GM11168 (cell line): ENCODE measurements around the gene VGF.

Experiments
- in situ Hi-C: fragments of 300-500 bp; cut with MboI; formaldehyde crosslinking; loops from one replicate; pipeline ENCODE4 v1.12.0; 2022; ENCODE audit warnings: low sequenced_read_pairs; ENCODE audit not compliant: unreplicated experiment

Gene VGF

DNA sequence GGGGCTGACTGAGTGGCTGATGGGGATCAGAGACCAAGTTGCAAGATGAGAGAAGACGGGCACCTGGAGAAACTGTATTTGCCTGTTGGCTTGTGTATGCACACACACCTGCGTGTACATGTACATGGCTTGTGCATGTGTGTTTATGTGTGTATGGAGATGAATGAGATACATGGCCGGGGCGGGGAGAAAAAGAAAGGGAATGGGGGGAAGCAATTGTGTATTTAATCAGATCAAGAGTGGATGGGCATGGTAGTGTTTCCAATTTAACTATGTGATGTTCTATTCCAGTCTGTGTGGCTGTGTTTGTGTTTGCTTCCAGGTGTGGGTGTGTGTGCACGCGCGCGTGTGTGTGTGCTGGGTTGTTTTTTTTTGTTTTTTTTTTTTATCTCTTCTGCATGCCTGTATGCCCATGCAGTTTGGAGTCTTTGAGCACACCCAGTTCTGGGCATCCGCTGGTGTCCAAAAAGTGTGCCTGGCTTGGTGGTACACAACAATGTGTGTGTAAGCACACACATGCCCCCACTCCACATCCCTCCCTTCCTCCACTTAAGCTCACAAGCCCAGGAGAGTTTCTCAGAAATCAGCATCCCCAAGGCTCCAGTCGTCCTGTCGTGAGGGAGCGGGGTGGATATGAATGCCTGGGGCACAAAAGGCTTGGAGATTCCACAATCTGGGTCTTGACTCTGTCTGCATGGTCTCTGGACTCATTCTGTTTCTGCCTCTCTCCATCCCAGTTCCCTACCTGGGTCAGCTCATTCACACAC, 2.5 kb upstream of the VGF start:
- in situ Hi-C loops, result no loop called here

DNA sequence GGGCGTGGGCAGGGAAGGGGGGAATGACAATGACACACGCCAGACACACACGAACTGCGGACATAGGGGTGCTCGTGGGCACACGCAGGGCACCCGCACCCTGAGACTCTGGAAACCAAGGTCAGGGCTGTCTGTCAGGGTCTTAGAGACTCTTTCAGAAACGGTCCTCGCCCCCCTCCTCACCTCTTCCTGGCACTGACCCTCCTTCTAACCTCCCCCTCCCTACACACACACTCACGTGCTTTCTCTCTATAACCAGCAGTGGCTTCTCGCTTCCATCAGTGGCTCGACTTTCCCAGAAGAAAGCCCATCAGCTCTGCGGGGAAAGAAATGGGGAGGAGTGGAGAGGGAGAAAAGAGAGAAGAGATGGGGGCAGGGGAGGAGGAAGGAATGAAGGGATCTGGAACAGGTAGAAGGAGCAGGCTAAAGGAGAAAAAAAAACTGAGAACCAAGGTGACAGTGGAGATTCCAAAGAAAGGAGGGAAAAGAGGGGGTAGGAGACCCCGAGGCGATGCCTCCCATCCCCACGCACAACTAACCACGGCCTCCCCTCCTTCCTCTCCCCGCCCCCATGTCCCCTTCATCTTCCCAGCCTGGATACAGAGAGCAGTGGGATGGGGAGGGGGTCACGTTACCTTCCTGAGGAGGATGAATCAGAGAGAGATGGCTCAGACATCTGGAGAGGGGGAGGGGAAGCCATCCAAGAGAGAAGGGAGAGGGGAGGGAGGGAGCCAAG, 1.7 kb upstream of the VGF start:
- in situ Hi-C loops, result no loop called here

DNA sequence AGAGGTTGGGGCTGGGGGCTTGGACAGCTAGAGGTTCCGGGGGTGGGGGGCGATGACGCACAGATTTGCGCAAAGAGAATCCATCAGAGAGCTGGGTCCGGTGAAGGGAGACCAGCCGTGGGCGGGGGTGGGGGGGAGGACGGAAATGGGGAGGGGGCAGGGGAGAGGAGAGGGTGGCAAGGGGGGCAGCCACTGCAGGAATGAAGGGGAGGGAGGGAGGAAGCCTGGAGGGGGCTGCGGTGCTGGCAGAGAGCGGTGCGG, 1.2 kb upstream of the VGF start:
- in situ Hi-C loops, result no loop called here

DNA sequence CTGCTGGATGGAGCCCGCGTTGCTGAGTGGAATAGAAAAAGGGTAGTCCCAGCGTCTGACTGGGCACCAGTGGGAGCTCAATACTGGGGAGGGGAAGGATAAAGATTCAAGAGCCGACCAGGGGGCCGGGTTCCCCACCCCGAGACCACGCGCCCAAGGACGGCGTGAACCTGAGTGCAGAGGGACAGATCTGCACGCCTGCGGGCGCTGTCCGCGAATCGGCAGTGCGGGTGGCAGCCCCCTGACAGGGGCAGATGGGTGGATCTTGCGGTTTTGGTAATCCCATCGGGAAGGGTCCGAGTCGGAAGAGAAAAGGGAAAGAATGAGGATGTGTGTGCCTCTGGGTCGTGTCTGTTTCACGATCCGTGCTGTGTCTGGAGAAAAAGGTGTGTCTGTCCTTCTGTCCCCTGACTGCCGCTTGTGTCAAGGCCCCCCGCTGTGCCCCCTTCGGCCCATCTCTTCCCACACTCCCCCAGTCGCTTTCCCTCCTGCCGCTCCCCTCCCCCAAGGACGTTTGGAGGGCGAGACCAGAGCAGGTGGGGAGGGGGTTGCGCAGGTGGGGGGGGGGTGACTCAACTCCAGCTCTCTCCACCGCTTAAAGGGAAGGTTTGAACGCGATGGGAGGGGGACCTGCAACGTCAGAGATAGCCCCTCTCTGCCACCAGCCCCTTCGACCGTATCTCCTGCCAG, 734 bp upstream of the VGF start:
- in situ Hi-C loops, result no loop called here

DNA sequence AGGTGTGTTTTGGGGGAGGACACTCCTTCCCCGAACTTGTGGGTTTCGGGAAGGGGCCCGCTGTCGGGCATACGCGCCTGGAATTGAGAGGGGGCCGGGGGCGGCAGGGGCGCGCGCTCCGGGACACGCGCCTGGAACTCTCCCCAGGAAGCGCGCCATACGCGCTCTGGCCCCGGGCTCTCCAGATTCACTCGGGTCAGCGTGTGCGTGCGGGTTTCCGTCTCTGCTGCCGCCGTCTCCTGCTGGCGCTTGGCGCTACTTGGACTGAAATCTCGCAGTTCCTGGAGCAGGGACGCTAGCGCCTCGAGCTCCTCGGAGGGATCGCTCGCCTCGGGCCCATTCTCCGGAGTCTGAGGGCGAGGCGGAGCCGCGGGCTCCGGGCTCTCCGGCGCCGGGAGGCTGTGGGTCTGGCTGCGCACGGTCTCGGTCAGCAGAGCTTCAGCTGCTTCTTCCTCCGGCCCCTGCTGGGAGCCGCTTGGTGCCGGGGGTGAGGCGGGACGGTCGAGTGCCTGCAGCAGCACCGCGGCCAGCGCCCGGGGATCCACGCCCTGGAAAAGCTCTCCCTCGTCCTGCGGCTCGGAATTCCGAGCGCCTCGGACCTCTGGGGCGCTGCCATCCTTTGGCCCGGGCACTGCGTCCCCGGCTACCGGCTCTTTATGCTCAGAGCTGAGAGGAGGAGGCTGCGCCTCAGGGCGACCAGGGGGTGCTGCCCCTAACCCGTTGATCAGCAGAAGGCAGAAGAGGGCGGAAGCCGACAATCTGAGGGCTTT, 1.1 kb downstream of the VGF start:
- in situ Hi-C loops, result no loop called here

DNA sequence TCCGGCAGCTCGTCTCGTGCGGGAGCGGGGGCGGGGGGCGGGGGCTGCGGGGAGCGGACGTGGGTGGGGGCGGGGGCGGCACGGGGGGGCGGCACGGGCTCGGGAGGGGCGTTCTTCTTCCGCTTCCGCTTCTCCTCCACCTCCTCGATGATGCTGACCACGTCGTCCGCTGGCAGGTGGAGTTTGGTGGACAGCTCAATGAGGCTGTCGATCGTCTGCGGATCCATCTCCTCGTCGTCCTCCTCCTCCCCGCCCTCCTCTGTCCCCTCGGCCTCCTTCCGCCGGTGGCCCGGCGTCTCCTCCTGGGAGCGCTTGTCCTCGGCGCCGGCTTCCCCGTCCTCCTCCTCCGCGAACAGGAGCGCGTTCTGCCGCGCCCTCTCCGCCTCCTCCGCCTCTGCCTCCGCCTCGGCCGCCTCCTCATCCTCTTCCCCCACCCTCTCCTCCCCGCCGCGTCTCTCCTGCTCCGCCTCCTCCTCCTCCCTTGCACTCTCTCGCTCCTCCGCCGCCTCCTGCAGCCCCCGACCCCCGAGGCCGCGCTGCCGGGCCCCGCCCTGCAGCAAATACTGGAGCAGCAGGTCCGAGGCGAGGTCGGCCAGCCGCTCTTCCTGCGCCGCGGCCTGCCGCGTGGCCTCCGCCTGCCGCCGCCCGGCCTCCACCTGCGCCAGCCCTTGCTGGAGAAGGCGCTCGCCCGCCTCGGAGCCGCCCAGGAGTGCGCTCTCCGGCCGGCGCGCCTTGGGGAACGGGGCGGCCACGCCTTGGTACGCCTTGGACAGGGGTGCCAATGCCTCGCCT, 1.9 kb downstream of the VGF start:
- in situ Hi-C loops, result no loop called here

DNA sequence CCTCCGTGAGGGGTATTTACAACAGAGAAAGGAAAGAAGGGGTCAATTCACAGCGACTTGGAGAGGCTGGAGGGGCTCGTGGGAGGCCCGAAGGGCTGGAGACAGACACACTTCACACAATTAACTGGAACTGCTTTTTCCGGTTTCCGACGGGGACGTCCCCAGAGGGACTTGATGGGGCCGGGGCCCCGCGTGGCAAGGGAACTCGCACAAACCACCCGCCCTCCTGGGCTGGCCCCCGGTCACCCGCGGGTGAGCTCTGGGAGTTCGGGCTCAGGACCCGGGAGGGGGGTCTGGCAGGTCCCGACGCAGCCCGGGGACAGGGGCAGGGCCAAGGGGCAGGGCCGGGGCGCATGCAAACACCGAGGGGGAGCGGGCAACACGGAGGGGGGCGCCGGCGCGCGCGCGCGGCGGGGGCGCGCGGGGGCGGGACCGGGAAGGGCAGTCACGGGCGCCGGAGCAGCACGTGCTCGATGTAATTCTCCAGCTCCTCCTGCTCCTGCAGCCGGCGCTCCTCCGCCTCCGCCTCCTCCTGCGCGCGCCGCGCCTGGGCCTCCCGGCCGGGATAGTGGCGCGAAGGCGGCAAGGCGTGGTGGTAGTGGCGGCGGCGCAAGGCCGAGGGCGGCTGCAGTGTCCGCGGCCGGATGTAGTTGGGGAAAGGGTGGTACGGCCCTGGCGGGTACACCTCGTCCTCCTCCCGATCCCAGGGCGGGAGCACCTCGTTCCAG, 2.7 kb downstream of the VGF start:
- in situ Hi-C loops, result no loop called here

DNA sequence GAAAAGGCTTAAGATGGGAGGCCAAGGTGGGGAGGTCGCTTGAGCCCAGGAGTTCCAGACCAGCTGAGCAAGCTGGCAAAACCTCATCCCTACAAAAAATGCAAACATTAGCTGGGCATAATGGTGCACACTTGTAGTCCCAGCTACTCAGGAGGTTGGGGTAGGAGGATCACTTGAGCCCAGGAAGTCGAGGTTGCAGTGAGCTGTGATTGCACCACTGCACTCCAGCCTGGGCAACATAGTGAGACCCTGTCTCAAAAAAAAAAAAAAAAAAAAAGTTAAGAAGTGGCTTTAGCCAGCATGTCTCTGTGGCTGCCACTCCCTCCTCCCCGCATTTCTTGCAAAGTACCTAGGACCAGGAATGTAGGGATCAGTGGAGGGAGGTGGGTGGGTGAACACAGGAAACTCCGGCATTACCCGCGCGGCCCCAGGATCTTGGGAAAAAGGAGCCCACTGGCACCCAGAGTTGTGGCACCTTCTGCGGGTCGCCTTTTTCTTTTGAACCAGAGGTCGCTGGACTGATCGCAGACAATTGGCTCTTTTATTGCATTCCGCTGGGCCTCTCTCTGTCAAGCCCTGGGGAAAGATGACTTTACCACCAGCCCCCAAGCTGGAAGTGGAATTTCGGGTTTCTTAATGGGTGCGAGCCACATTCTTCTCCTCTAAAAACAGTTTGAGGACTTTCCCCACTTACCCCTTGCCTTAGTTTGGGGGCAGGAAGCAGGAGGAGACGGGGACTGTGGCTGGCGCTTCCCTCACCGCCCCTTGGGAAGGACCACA, 3.5 kb downstream of the VGF start:
- in situ Hi-C loops, result no loop called here

DNA sequence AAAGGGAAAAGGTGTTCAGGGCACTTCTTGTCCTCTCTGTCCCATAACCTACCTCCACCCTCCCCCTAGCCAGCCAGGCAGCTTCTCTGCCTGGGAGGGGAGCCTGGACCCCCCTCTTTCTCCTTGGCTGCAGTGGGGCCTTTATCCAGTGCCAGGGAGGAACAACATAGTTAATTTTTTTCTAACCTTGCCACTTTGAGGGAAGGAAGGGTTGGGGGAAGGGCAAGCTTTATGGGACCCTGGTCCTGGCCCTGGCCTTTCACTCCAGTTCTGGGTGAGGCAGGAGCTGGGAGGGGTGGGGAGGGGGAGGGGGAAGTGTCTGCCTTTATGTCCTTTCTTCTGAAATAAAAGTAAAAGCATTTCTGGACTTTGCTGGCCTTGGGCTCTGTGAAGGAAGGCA, 4.5 kb downstream of the VGF start:
- in situ Hi-C loops, result no loop called here

DNA sequence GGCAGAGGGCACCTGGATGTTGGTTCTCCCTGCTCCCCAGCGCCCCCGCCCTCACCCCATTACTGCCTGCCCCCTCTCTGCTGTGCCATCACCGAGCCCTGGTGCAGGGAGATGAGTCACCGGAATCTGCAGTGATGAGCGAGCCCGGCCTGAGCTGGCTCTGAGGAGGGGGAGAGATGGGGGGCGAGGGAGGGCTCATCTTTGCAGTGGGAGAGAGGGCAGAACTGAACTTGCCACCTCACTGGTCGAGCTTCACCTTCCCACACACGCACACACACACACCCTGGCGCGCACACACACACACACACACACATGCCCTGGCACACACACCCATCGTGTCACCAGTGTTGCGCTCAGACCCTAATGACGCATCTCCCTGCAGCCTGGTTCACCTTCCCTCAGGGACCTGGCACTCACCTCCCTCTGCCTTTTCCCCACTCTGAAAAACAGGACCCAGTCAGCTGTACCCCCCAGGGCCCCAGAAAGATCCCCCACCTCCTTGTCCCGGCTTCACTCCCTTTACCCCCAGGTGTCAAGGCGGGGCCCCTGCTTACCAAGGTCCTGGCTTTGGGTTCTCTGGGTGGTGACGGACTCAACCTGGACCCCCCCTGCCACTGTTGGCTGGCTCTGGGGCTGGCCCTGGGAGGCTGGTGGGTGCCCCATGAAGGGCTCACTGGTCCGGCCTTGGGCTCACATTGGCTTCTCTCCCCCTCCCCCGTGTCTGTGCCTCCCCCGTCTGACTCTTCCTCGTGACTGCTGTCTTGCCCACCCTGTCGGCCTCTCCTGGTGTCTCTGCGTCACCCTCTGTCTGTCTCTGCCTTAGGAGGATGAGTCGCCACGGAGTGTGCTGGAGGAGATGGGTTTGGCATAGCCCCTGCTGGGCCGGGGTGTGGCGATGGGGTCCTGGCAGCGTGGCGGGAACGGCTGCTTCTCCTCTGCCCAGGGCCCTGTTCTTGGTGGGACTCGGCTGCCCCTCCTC, 5.4 kb downstream of the VGF start:
- in situ Hi-C loops, result no loop called here

DNA sequence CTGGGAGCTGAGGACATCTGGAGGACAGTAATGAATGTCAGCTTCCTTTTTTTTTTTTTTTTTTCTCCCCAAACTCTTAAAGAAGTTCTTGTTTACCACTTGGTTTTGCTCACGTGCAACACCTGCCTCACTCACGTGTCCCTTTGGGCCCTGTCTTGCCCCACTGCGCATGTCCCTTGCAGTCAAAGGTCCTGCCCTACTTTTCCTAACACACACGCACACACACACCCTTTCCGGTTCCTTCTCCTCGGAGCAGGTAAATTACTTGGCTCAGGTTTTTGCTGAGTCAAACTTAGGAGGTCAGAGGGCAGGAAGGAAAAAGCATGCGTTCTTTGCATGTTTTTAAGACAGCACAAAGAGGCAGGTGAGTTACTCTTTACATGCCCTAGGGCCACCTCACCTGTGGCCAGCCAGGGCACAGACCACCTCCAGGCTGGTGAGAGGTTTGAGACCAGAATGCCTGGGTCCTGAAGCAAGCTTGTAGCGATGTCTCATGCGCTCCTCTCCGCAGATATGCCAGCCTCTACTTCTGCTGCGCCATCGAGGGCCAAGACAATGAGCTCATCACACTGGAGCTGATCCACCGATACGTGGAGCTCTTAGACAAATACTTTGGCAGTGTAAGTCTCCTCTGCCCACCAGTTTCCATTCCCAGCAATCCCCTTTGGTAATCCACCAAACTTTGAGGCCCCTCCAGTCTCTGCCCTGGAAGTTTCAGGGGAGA, 8.3 kb downstream of the VGF start:
- in situ Hi-C loops, result no loop called here

DNA sequence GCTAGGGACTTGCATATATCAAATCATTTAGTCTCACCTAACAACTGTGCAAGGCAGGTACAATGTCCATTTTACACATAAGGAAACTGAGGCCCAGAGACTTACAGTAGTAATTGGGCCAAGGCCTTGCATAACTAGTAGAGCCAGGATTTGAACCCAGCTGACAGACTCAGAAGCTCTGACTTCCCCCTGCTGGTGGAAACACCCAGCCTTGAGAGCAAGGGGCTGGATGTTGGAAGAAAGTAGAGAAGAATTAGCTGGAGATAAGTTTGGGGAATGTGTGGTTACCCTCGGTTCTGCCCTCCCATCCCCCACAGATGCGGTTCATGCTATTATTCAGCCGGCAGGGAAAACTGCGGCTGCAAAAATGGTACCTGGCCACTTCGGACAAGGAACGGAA, 9.1 kb downstream of the VGF start:
- in situ Hi-C loops, result no loop called here

DNA sequence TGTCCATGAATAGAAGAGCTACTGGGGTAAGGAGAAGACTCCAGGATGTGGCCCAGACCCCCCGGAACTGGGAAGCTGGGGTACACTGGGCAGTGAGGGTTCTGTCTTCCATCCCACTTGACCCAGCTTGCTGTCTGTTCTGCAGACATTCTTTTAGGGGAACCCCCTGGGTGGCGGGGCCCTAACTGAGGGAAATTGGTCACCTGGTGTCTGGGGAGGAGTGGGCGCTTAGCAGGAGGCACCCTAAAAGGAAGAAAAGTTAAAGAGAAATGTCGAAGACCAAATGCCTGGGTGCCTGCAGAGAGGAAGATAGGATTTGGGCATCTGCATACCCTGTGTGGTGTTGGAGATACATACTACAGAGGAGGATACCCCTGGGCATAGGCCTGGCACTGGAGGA, 10.1 kb downstream of the VGF start:
- in situ Hi-C loops, result no loop called here

DNA sequence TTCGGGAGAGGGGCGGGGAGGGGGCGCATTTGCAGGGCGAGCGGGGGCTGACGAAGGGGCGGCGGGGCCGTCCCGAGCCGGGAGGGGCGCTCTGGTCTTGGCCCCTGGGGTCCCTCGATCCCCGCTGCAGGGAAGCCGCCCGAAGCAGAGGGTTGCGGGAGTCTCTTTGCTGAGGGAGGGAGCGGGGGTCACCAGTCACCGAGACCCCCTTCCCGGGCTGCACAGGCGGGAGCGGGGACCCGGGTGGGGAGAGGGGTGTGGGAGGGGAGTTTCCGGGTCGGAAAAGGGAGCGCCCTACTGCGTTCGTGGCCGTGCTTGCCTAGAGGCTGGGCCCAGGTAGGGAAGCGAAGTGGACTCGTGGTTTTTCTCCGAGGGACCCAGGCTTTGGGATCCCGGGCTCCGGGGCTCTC, 10.7 kb downstream of the VGF start:
- in situ Hi-C loops, result no loop called here

DNA sequence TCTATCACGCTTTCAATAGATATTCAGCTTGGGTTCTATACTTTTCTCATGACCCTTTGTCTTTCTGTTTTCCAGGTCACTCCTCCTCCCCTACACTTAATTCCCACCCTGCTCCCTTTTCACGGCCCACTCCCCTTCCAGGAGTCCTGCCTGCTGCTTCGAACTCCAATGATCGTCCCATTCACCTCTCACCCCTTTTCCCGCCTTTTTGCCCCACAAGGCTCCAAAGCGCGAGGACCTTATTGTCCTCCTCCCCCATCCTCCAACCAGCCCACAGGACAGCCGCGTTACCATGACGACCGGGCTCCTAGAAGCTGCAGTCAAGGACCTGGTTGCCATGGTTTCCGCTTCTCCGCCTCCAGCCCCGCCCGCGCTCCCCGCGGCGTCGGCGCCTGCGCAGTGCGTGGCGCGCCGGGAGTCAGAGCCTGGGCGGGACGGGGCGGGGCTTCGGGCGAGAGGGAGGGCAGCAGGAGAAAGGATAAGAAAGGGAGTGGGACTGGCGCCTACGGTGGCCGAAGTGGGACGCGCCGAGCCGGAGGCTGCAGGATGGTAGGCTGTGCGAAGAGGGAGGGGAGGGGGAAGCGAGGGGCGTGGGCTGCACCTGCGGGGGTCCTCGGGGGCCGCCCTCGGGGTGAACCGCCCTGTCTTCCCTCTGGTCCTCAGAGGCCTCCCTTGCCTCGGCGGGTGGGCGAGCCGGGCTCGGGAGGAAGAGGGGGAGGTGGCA, 11.2 kb downstream of the VGF start, which contains the start of gene AP1S1:
AP1S1 (plus strand) TSS at position 508 of the 724 bp plus-strand sequence; CDS start at position 547, 39 bp downstream.
- in situ Hi-C loops, result no loop called here
